Upper lobe of right lung (tissue), 1 donor: ENCODE results near the gene PSMD5. TPM values are rescaled to one million over a fixed set of nuclear protein-coding genes. Genes with fewer than 3 reads are reported as not detected.

ENCODE experiments used
- ATAC-seq: fragments of 200-7000 bp; cut with Tn5 transposase; one replicate; pipeline ENCODE4 v1.9.1; 2020; ENCODE audit warnings: mild to moderate bottlenecking, moderate library complexity
- DNase-seq: peaks from one replicate; pipeline ENCODE4 v3.0.0-alpha.2; 2020
- H3K27ac ChIP-seq: fragments of 200-600 bp; one replicate; pipeline ENCODE4 v1.8.0; 2022
- H3K27me3 ChIP-seq: fragments of 200-600 bp; one replicate; pipeline ENCODE4 v1.8.0; 2022; ENCODE audit warnings: mild to moderate bottlenecking
- H3K36me3 ChIP-seq: fragments of 200-600 bp; one replicate; pipeline ENCODE4 v1.8.0; 2022
- H3K4me1 ChIP-seq: fragments of 200-600 bp; one replicate; pipeline ENCODE4 v1.8.0; 2022
- H3K4me3 ChIP-seq: fragments of 200-600 bp; one replicate; pipeline ENCODE4 v1.8.0; 2022; ENCODE audit warnings: mild to moderate bottlenecking
- H3K9me3 ChIP-seq: fragments of 200-600 bp; one replicate; pipeline ENCODE4 v1.8.0; 2022
- intact Hi-C: fragments of 100-400 bp; cut with DNase I; formaldehyde crosslinking; loops from one replicate; pipeline ENCODE4 v1.11.0; 2022
- total RNA-seq: library from RNA; stranded (reverse); fragmentation: NEBNext Ultra II Directional; extraction: Animal tissue kit (Norgen Biotek cat#: 25700); gene quantifications from one replicate; pipeline ENCODE4 v1.2.1, GENCODE V29; 2021
- TF ChIP-seq, protein P1 (sequence below): fragments of 200-600 bp; IDR thresholded peaks from one replicate; pipeline ENCODE4 v1.8.0; 2022; ENCODE audit warnings: antibody characterized with exemption
- donor health status: DM: no; HTN: yes; CAD: no; lungs with severe emphysema.

PSMD5 gene
- total RNA-seq, 1 donor from 2014 or later: 38.2 TPM

DNA sequence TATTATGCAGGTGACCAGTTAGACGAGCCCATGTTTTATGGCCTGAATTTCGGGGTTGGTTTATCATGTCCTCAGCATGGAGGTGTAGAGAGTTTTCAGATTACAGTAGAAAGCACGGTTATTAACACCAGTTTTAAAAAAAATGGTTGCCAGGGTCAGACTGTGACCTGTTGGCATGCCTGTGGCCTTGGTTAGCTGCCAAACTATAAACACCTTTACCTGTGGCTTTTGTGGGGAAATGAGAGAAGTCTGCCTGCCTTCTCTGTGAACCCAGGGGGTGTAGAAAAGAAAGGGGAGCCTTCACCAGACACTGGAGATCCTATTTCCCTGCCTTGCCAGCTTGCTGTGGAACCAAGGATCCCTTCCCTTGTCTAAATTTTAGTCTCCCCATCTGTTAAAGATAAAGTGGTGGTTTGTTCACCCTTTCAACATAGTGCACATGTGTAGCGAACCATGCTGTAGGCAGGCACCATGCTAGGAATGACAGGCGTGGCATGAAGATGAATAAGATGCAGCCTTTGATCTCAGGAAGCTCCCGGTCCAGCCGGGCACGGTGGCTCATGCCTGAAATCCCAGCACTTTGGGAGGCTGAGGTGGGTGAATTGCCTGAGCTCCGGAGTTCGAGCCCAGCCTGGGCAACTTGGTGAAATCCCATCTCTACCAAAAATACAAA is 40.3 kb upstream of the PSMD5 start:
- Histone ChIP-seq H3K27ac (no peak overlapping the region), H3K27me3 (no peaks in the 10 kb centered on the region), H3K9me3 (no peaks in the 10 kb centered on the region), H3K4me1 (peaks cover 11% of the 10 kb centered on the region), H3K4me3 (no peak overlapping the region), H3K36me3 (no peaks in the 10 kb centered on the region)
- ATAC-seq (no peak), DNase-seq (no peak)
- intact Hi-C loops: no loop called here
- TF ChIP-seq, protein P1, sequence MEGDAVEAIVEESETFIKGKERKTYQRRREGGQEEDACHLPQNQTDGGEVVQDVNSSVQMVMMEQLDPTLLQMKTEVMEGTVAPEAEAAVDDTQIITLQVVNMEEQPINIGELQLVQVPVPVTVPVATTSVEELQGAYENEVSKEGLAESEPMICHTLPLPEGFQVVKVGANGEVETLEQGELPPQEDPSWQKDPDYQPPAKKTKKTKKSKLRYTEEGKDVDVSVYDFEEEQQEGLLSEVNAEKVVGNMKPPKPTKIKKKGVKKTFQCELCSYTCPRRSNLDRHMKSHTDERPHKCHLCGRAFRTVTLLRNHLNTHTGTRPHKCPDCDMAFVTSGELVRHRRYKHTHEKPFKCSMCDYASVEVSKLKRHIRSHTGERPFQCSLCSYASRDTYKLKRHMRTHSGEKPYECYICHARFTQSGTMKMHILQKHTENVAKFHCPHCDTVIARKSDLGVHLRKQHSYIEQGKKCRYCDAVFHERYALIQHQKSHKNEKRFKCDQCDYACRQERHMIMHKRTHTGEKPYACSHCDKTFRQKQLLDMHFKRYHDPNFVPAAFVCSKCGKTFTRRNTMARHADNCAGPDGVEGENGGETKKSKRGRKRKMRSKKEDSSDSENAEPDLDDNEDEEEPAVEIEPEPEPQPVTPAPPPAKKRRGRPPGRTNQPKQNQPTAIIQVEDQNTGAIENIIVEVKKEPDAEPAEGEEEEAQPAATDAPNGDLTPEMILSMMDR: no peak

GRCh38 chr9:120879446-120879845 is 36.7 kb upstream of the PSMD5 start:
- no peak for ATAC-seq
- TF ChIP-seq, protein P1: no peak
- intact Hi-C loops: loop anchor here (10.0 kb wide), 1 partner anchor 55 kb away; no protein-coding TSS in a partner anchor

DNA sequence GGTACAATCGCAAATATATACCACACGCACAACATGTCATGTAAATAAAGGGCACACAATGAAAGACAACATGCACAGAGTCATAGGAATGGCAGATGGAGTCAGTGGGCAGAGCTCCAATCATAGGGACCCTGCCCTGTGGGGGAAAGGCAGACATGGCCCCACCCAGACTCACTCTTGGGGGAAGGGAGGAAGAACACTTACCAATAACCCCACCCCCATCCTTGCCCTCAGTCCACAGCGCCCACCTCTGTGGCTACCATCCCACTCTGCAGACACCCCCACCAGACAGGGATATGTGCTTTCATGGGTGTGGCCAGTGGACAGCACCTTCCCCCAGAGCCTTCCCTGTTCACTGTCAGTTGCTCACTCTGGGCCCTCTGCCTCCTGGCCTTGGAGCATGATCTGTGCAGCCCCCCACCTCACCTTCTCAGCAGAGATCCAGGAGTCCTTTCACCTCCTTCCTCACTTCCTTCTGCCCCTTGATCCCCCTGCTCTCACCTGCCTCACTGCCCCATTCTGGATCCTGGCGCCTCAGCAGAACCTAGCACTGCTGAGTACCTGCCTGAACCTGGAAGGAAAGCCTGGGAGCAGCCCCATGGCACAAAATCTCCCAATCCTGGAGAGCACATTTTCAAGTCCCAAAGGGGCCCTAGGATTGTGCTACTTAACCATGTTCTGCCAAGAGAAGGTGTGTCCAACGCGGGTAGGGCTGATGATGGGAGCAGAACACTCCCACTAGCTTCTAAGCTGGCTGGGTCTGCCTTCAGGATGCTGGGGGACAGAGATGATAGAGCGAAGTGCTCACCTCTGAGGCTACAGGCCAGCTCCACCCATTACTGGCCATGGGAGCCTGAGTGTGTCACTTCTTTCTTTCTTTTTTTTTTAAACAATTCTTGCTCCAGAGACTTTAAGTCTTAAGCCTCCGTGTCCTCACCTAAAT is 35.7 kb upstream of the PSMD5 start:
- no peaks in the 10 kb centered on the region for H3K9me3 ChIP-seq
- H3K4me3 ChIP-seq: no peak overlapping the region
- H3K36me3 ChIP-seq: no peaks in the 10 kb centered on the region
- no peaks in the 10 kb centered on the region for H3K4me1 ChIP-seq
- DNase-seq (no peak), ATAC-seq (no peak)
- no peaks in the 10 kb centered on the region for H3K27me3 ChIP-seq
- H3K27ac ChIP-seq: no peak overlapping the region
- TF ChIP-seq, protein P1: no peak
- intact Hi-C loops: loop anchor here (10.0 kb wide), 1 partner anchor 56 kb away; no protein-coding TSS in a partner anchor

More at GRCh38 chr9:120879446-120879845, 36.7 kb upstream of the PSMD5 start:
- no peaks in the 10 kb centered on the region for H3K27me3 ChIP-seq
- no peaks in the 10 kb centered on the region for H3K4me1 ChIP-seq
- H3K36me3 ChIP-seq: no peaks in the 10 kb centered on the region
- no peak for DNase-seq
- H3K27ac ChIP-seq: no peak overlapping the region
- H3K9me3 ChIP-seq: no peaks in the 10 kb centered on the region
- H3K4me3 ChIP-seq: no peak overlapping the region

- no peaks in the 10 kb centered on the region for H3K9me3 ChIP-seq
- peak overlapping the region; percentile 79 for H3K27ac ChIP-seq
- TF ChIP-seq, protein P1: no peak
- DNase-seq (peak; percentile 80), ATAC-seq (peak; percentile 59)
- no peaks in the 10 kb centered on the region for H3K36me3 ChIP-seq
- H3K27me3 ChIP-seq: no peaks in the 10 kb centered on the region
- peak overlapping the region; percentile 76 for H3K4me3 ChIP-seq
- no peaks in the 10 kb centered on the region for H3K4me1 ChIP-seq
- intact Hi-C loops: loop anchor here (10.0 kb wide), 1 partner anchor 57 kb away; no protein-coding TSS in a partner anchor
These were observed 34.7 kb upstream of the PSMD5 start for GRCh38 chr9:120877276-120878034.

GRCh38 chr9:120876842-120877240 is 34.1 kb upstream of the PSMD5 start, which contains the start of gene PHF19:
PHF19 (minus strand) TSS chr9:120877188; CDS start chr9:120874741, 2,447 bp downstream.
- Histone ChIP-seq H3K27me3 (no peaks in the 10 kb centered on the region), H3K4me3 (peak within 1 kb of the TSS; percentile 76), H3K36me3 (no peaks in the 10 kb centered on the region), H3K27ac (peak within 1 kb of the TSS; percentile 90), H3K4me1 (no peaks in the 10 kb centered on the region), H3K9me3 (no peaks in the 10 kb centered on the region)
- intact Hi-C loops: loop anchor here (10.0 kb wide), 1 partner anchor 58 kb away; no protein-coding TSS in a partner anchor
- TF ChIP-seq, protein P1: no peak
- peak; percentile 75 for DNase-seq
- peak; percentile 6 for ATAC-seq
